Hepatocyte (in vitro differentiated cells): ENCODE data around the gene TACSTD2. TPM values are rescaled to one million over a fixed set of nuclear protein-coding genes. Genes with fewer than 3 reads are reported as not detected.

Experiments used
- DNase-seq: peaks from one replicate; pipeline ENCODE4 v3.0.0-alpha.2; 2016; ENCODE audit warnings: low spot score
- H2AFZ ChIP-seq: fragments of 200-600 bp; sonication (generic); 2 replicates; pipeline ENCODE4 v1.6.0; 2016; ENCODE audit warnings: antibody characterized with exemption, mild to moderate bottlenecking
- H3K27ac ChIP-seq: fragments of 200-600 bp; sonication (generic); 2 replicates; pipeline ENCODE4 v1.5.1; 2016; ENCODE audit warnings: mild to moderate bottlenecking
- H3K27me3 ChIP-seq: fragments of 200-600 bp; sonication (generic); 2 replicates; pipeline ENCODE4 v1.6.1; 2016
- H3K36me3 ChIP-seq: fragments of 200-600 bp; sonication (generic); replicated peaks from 2 replicates; pipeline ENCODE4 v1.5.1; 2016; ENCODE audit warnings: low read depth; ENCODE audit not compliant: insufficient read depth
- H3K4me1 ChIP-seq: fragments of 200-600 bp; sonication (generic); 2 replicates; pipeline ENCODE4 v1.5.1; 2016; ENCODE audit warnings: mild to moderate bottlenecking, moderate library complexity; ENCODE audit not compliant: insufficient read depth
- H3K4me2 ChIP-seq: fragments of 200-600 bp; sonication (generic); 2 replicates; pipeline ENCODE4 v1.6.0; 2016
- H3K4me3 ChIP-seq: fragments of 200-600 bp; sonication (generic); 2 replicates; pipeline ENCODE4 v1.5.1; 2016; ENCODE audit warnings: mild to moderate bottlenecking
- H3K79me2 ChIP-seq: fragments of 200-600 bp; sonication (generic); 2 replicates; pipeline ENCODE4 v1.6.0; 2017; ENCODE audit warnings: mild to moderate bottlenecking
- H3K9me2 ChIP-seq: fragments of 200-600 bp; sonication (generic); replicated peaks from 2 replicates; pipeline ENCODE4 v1.6.0; 2017; ENCODE audit warnings: mild to moderate bottlenecking; ENCODE audit not compliant: insufficient read depth
- H3K9me3 ChIP-seq: fragments of 200-600 bp; sonication (generic); 2 replicates; pipeline ENCODE4 v1.5.1; 2016; ENCODE audit warnings: low read depth, mild to moderate bottlenecking
- H4K20me1 ChIP-seq: fragments of 200-600 bp; sonication (generic); 2 replicates; pipeline ENCODE4 v1.6.0; 2016; ENCODE audit warnings: mild to moderate bottlenecking; ENCODE audit not compliant: insufficient read depth, poor library complexity, severe bottlenecking
- EZH2 ChIP-seq: fragments of 200-600 bp; sonication (generic); IDR thresholded peaks from 2 replicates; pipeline ENCODE4 v1.6.1; 2016; ENCODE audit warnings: antibody characterized with exemption, mild to moderate bottlenecking, borderline replicate concordance
- EZH2phosphoT487 ChIP-seq: fragments of 200-600 bp; sonication (generic); IDR thresholded peaks from one replicate; pipeline ENCODE4 v1.6.1; 2018; ENCODE audit warnings: antibody characterized with exemption, mild to moderate bottlenecking, low read depth, moderate library complexity; ENCODE audit not compliant: unreplicated experiment, severe bottlenecking
- WGBS: methylation state at CpG from one replicate; pipeline ENCODE4 v1.1.6; 2016; ENCODE audit warnings: low lambda C conversion rate; ENCODE audit errors: missing lambda C conversion rate; 5-methylcytosine and 5-hydroxymethylcytosine counted together
- polyA plus RNA-seq: library from polyadenylated mRNA; unstranded; fragments of >200 nt; fragmentation: Nextera tagmentation; extraction: Ambion mirVana; gene quantifications from 2 replicates; pipeline ENCODE4 v1.2.1, GENCODE V29; 2016
- total RNA-seq: library from RNA; depleted of rRNA; stranded (reverse); fragments of >200 nt; gene quantifications from 2 replicates; pipeline ENCODE4 v1.2.3, GENCODE V29; 2014
- TF ChIP-seq, protein P1 (sequence below): fragments of 200-600 bp; sonication (generic); IDR thresholded peaks from 2 replicates; pipeline ENCODE4 v1.5.1; 2016; ENCODE audit warnings: antibody characterized with exemption, mild to moderate bottlenecking; ENCODE audit not compliant: poor library complexity

TACSTD2 gene
- total and polyA plus RNA-seq, 2 experiments from 2014 or later: 6.7 to 21.7 TPM

DNA sequence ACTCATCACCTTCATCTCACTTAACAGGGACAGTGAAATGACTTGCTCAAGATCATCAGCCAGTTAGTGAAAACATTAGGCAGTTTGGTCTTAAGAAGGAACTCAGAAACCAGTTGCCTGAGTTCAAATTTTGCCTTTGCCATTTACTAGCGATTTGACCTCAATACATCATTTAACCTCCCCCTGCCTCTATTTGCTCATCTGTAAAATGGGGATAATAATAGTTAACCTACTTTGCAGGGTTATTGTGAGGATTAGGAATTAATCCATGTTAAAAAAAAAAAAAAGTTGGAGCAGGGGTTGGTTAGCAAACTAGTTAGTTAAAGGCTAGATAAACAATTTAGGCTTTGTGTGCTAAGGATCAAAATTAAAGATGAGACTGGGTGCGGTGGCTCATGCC lies 10.6 kb upstream of the TACSTD2 start:
- no peak overlapping the region for H2AFZ ChIP-seq
- H3K4me1 ChIP-seq: peaks cover 8% of the 10 kb centered on the region
- H4K20me1 ChIP-seq: no peaks in the 10 kb centered on the region
- H3K27me3 ChIP-seq: no peaks in the 10 kb centered on the region
- 93% methylated on average over 2 of the region's 2 CpGs for WGBS
- H3K79me2 ChIP-seq: no peaks in the 10 kb centered on the region
- no peak for TF ChIP-seq EZH2phosphoT487
- no peak for TF ChIP-seq EZH2
- TF ChIP-seq, protein P1, sequence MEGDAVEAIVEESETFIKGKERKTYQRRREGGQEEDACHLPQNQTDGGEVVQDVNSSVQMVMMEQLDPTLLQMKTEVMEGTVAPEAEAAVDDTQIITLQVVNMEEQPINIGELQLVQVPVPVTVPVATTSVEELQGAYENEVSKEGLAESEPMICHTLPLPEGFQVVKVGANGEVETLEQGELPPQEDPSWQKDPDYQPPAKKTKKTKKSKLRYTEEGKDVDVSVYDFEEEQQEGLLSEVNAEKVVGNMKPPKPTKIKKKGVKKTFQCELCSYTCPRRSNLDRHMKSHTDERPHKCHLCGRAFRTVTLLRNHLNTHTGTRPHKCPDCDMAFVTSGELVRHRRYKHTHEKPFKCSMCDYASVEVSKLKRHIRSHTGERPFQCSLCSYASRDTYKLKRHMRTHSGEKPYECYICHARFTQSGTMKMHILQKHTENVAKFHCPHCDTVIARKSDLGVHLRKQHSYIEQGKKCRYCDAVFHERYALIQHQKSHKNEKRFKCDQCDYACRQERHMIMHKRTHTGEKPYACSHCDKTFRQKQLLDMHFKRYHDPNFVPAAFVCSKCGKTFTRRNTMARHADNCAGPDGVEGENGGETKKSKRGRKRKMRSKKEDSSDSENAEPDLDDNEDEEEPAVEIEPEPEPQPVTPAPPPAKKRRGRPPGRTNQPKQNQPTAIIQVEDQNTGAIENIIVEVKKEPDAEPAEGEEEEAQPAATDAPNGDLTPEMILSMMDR: no peak
- no peaks in the 10 kb centered on the region for H3K9me2 ChIP-seq
- H3K9me3 ChIP-seq: no peaks in the 10 kb centered on the region
- H3K27ac ChIP-seq: no peak overlapping the region
- no peak for DNase-seq
- no peaks in the 10 kb centered on the region for H3K36me3 ChIP-seq
- no peak overlapping the region for H3K4me2 ChIP-seq
- no peak overlapping the region for H3K4me3 ChIP-seq

DNA sequence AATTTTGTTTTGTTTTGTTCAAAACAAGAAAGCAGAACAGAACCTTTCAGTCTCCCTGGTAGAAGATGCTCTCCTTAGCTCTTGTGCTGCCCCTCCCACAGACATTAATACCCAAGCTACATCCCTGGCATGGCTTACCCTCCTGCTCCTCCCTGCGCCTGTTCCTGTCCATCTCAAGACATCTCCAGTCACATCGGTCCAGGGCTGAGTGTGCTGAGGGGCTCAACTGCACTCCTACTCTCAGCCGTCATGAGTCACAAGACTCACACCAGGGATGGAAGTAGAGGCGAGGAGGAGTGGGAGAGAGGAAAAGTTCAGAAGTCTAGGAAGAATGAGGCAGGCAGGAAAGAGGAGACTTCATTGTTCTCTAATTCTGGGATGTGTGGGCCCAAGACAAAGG lies 9.2 kb upstream of the TACSTD2 start:
- Histone ChIP-seq H3K4me3 (no peak overlapping the region), H3K4me1 (peaks cover 8% of the 10 kb centered on the region), H3K9me3 (no peaks in the 10 kb centered on the region), H3K27me3 (no peaks in the 10 kb centered on the region), H3K27ac (no peak overlapping the region), H2AFZ (no peak overlapping the region), H3K9me2 (no peaks in the 10 kb centered on the region), H3K36me3 (no peaks in the 10 kb centered on the region), H3K4me2 (no peak overlapping the region), H4K20me1 (no peaks in the 10 kb centered on the region), H3K79me2 (no peaks in the 10 kb centered on the region)
- TF ChIP-seq EZH2: no peak
- TF ChIP-seq EZH2phosphoT487: no peak
- TF ChIP-seq, protein P1: no peak
- no peak for DNase-seq
- 71% methylated on average over 4 of the region's 4 CpGs for WGBS

- H3K9me3 ChIP-seq: no peaks in the 10 kb centered on the region
- no peak for DNase-seq
- H3K4me3 ChIP-seq: no peak overlapping the region
- peak overlapping the region; percentile 52 for H3K27ac ChIP-seq
- peaks cover 8% of the 10 kb centered on the region for H3K4me1 ChIP-seq
- no peak for TF ChIP-seq EZH2
- TF ChIP-seq, protein P1: no peak
- H3K4me2 ChIP-seq: no peak overlapping the region
- no peaks in the 10 kb centered on the region for H3K36me3 ChIP-seq
- no peaks in the 10 kb centered on the region for H3K9me2 ChIP-seq
- no peaks in the 10 kb centered on the region for H3K27me3 ChIP-seq
- 42% methylated on average over 3 of the region's 3 CpGs for WGBS
- no peaks in the 10 kb centered on the region for H3K79me2 ChIP-seq
- no peaks in the 10 kb centered on the region for H4K20me1 ChIP-seq
- H2AFZ ChIP-seq: no peak overlapping the region
Measured at GRCh38 chr1:58585581-58586151, 8.6 kb upstream of the TACSTD2 start.

- H3K4me2 ChIP-seq: no peak overlapping the region
- no peaks in the 10 kb centered on the region for H3K27me3 ChIP-seq
- H3K9me3 ChIP-seq: no peaks in the 10 kb centered on the region
- H3K4me1 ChIP-seq: peaks cover 8% of the 10 kb centered on the region
- H3K36me3 ChIP-seq: no peaks in the 10 kb centered on the region
- no peaks in the 10 kb centered on the region for H4K20me1 ChIP-seq
- H2AFZ ChIP-seq: no peak overlapping the region
- no peak for DNase-seq
- no peaks in the 10 kb centered on the region for H3K79me2 ChIP-seq
- TF ChIP-seq, protein P1: no peak
- WGBS: 58% methylated on average over 2 of the region's 2 CpGs
- peak overlapping the region; percentile 52 for H3K27ac ChIP-seq
- H3K9me2 ChIP-seq: no peaks in the 10 kb centered on the region
- H3K4me3 ChIP-seq: no peak overlapping the region
Measured at GRCh38 chr1:58585166-58585565, 8.1 kb upstream of the TACSTD2 start.
